Activated CD4-positive, alpha-beta T cell treated with anti-CD3 and anti-CD28 coated beads, Interleukin-2, amount 50 U/mL, for 16 hours (primary cell): ENCODE data around the gene TLCD1.
"Not testable (repeated sequence)": the region's sequence is repeated elsewhere in the genome, so short reads cannot be mapped to it uniquely, and the experiment has no call there.

Experiments used
- DNase-seq: peaks from one replicate; pipeline ENCODE4 v3.0.0-alpha.2; 2020

TLCD1 gene

GRCh38 chr17:28726627-28727491 is 826 bp upstream of the TLCD1 start:
- DNase-seq = peak; percentile 96

GRCh38 chr17:28725660-28726225 is 290 bp downstream of the TLCD1 start:
- peak; percentile 77 for DNase-seq

- no peak for DNase-seq
Observed at GRCh38 chr17:28725166-28725659, 820 bp downstream of the TLCD1 start.

- no peak for DNase-seq
Observed at GRCh38 chr17:28724500-28725165, 1.4 kb downstream of the TLCD1 start.

GRCh38 chr17:28723836-28724499 is 2.1 kb downstream of the TLCD1 start:
- DNase-seq = not testable (repeated sequence)

GRCh38 chr17:28723159-28723835 is 2.7 kb downstream of the TLCD1 start:
- DNase-seq = no peak

GRCh38 chr17:28722417-28723158 is 3.4 kb downstream of the TLCD1 start:
- no peak for DNase-seq

- DNase-seq = not testable (repeated sequence)
Observed at GRCh38 chr17:28720997-28721329, 5.1 kb downstream of the TLCD1 start.

- peak; percentile 62 for DNase-seq
Observed at GRCh38 chr17:28720247-28720996, 5.6 kb downstream of the TLCD1 start.

- no peak for DNase-seq
Observed at GRCh38 chr17:28719021-28719433, 7.0 kb downstream of the TLCD1 start.

- DNase-seq = no peak
Observed at GRCh38 chr17:28718333-28719020, 7.6 kb downstream of the TLCD1 start.

GRCh38 chr17:28717578-28718332 is 8.3 kb downstream of the TLCD1 start, which contains the start of gene RAB34:
Gene RAB34 (minus strand): TSS chr17:28717868. CDS start chr17:28717266, 602 bp downstream.
- DNase-seq = no peak

- DNase-seq = no peak
Observed at GRCh38 chr17:28716740-28717577, 9.1 kb downstream of the TLCD1 start.

GRCh38 chr17:28715217-28715616 is 10.8 kb downstream of the TLCD1 start:
- no peak for DNase-seq

- DNase-seq = no peak
Observed at GRCh38 chr17:28714281-28714680, 11.8 kb downstream of the TLCD1 start.

- DNase-seq = no peak
Observed at GRCh38 chr17:28712705-28713415, 13.2 kb downstream of the TLCD1 start.

GRCh38 chr17:28712032-28712704 is 13.9 kb downstream of the TLCD1 start:
- DNase-seq = peak; percentile 68

- no peak for DNase-seq
Observed at GRCh38 chr17:28711723-28712031, 14.4 kb downstream of the TLCD1 start, which contains the start of gene PROCA1. Gene PROCA1 (minus strand): TSS chr17:28711888. CDS start chr17:28711660, 228 bp downstream.
